ENCODE data around the gene CD80. TPM values are rescaled to one million over a fixed set of nuclear protein-coding genes. Genes with fewer than 3 reads are reported as not detected.
"Not testable (repeated sequence)": the region's sequence is repeated elsewhere in the genome, so short reads cannot be mapped to it uniquely, and the experiment has no call there.

CD80 gene
- total RNA-seq, 1 donor: 5.9 TPM

DNA sequence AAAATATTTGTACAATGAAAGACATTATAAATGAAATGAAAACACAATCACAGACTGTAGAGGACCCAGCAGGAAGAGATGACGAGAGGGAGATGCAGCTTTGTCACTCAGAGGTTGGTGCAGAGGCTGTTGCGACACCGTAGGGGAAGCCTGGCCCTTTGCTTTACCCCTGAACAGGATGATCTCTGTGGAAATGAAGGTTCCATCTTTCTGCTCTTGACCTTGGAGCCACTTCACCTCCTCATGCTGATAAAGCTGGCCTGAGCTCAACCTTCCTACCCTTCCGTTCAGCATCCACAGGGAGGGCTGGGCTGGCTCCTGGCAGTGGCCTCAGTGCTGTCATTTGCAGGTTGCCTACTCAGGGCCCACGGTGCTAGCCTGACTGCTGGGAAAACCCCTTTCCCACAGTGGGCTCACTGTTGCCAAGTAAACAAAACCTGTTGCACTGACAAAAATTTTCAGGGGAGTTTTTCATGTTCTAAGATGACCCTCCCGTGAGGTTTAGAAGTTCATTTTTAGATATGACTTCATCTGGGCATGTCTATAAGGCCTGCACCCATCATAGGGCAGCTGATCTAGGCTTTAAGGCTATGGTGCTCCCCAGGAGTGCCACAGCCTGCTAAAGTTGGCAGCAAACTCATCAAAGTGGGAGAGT lies 3.0 kb upstream of the CD80 start:
- Histone ChIP-seq H3K4me3 (ENCODE audit: low read length) (no peak overlapping the region), H3K9me3 (ENCODE audit: low read depth, low read length) (no peaks in the 10 kb centered on the region), H3K27me3 (ENCODE audit: insufficient read depth, low read length) (no peaks in the 10 kb centered on the region), H3K4me1 (ENCODE audit: insufficient read depth, low read length) (peaks cover 19% of the 10 kb centered on the region)

DNA sequence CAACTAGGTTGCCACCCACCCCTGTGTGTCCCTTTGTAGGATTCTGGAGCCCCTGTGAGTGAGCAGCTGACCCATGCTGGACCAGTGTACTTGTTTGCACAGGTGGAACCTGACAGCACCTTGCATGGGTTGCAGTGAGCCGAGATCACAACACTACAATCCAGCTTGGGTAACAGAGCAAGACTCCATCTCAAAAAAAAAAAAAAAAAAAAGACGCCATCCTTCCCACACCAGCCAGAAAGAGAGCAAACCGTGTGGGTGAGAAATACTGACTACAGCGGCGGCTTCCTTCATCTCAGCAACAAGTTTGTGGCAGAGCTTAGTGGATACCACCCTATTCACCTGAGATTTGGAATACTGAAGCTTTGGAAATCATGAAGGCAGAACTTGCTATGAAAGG lies 746 bp upstream of the CD80 start:
- no peaks in the 10 kb centered on the region for H3K27me3 ChIP-seq (ENCODE audit: insufficient read depth, low read length)
- no peaks in the 10 kb centered on the region for H3K9me3 ChIP-seq (ENCODE audit: low read depth, low read length)
- H3K4me1 ChIP-seq (ENCODE audit: insufficient read depth, low read length): peaks cover 27% of the 10 kb centered on the region
- H3K4me3 ChIP-seq (ENCODE audit: low read length): no peak overlapping the region

DNA sequence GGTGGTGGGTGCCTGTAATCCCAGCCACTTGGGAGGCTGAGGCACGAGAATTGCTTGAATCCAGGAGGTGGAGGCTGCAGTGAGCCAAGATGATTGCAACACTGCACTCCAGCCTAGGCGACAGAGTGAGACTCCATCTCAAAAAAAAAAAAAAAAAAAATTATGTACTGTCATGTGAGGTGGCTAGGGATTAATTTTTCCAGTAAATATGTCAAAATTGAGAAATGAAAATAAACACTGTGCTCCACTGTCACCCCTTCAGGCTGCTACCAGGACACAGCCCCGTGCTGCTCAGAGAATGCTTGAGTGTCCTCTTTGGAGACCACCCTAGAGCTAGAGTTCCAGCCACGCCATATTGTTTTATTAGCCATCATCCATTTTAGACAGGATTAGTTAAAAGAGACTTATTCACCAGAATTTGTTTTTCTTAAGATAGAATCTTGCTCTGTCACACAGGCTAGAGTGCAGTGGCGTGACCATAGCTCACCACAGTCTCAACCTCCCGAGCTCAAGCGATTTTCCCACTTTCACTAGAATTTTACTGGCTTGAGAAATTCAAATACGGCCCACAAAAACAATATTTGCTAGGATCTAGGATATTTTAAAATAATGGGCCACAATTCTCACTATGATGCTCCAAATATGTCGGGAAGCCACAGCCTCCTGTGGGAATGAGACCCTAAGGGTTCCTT lies 642 bp downstream of the CD80 start:
- peaks cover 31% of the 10 kb centered on the region for H3K4me1 ChIP-seq (ENCODE audit: insufficient read depth, low read length)
- no peaks in the 10 kb centered on the region for H3K27me3 ChIP-seq (ENCODE audit: insufficient read depth, low read length)
- H3K9me3 ChIP-seq (ENCODE audit: low read depth, low read length): no peaks in the 10 kb centered on the region
- H3K4me3 ChIP-seq (ENCODE audit: low read length): no peak overlapping the region

DNA sequence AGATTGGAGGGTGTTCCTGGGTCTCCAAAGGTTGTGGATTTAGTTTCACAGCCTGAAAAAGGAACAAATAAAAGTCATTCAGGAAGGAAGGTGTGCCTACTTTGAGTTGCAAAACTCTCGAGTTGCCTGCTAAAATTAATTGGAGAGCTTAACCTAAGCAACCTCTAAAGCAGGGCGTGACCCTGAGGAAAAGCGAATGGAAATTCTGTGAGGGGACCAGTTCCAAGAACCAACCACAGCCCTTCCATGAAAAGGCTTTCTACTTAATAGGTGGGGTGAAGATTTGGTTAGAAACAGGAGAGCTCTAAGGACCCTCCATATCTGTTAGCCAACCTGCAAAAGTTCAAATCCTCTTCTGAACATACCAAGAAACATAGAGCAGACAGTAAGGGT lies 1.5 kb downstream of the CD80 start:
- Histone ChIP-seq H3K4me1 (ENCODE audit: insufficient read depth, low read length) (peaks cover 30% of the 10 kb centered on the region), H3K4me3 (ENCODE audit: low read length) (no peak overlapping the region), H3K9me3 (ENCODE audit: low read depth, low read length) (no peaks in the 10 kb centered on the region), H3K27me3 (ENCODE audit: insufficient read depth, low read length) (no peaks in the 10 kb centered on the region)

DNA sequence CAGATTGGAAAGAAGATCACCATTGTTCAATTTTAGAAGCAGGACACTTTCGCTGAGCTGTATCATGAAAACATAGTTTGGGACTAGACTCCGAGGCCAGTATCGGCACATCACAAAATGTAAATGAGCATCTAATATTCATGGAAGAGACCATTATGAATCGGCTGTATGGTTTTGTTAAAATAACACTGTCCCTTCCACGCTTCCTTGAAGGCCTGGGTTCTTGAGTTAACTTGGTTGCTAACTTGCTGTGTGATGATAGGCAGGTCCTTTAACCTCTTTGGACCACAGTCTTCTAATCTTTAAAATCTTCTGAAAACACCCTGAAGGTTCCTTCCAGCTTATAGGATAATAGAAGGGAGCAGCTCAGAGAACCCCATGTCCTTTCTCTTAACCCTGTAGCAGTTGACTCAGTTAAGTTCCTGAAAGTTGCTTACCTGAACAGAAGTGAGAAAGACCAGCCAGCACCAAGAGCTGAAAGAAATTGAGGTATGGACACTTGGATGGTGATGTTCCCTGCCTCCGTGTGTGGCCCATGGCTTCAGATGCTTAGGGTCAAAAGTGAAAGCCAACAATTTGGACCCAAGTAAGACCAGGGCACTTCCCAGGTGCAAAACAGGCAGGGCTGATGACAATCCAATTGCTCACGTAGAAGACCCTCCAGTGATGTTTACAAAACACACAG lies 2.1 kb downstream of the CD80 start:
- no peaks in the 10 kb centered on the region for H3K9me3 ChIP-seq (ENCODE audit: low read depth, low read length)
- no peaks in the 10 kb centered on the region for H3K27me3 ChIP-seq (ENCODE audit: insufficient read depth, low read length)
- no peak overlapping the region for H3K4me3 ChIP-seq (ENCODE audit: low read length)
- H3K4me1 ChIP-seq (ENCODE audit: insufficient read depth, low read length): peaks cover 25% of the 10 kb centered on the region

DNA sequence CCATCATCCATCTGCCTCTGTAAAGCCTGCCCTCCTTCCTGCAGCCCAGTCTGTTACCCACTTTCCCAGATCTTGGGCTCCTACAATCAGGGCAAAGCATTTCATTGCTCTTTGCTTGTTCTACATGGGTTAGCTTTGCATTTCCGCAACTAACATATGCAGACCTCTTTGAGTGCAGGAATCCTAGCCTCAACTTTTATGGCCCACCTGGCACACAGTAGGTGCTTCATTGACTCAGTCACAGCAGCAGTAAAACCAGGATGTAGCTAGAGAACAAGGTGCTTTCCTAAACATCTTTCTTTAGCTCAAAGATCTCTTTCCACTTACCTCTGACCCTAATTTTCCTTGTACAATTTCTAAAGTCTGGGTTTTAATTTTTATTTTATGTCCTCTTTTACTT lies 3.5 kb downstream of the CD80 start:
- Histone ChIP-seq H3K4me1 (ENCODE audit: insufficient read depth, low read length) (peaks cover 23% of the 10 kb centered on the region), H3K27me3 (ENCODE audit: insufficient read depth, low read length) (no peaks in the 10 kb centered on the region), H3K4me3 (ENCODE audit: low read length) (no peak overlapping the region), H3K9me3 (ENCODE audit: low read depth, low read length) (no peaks in the 10 kb centered on the region)

DNA sequence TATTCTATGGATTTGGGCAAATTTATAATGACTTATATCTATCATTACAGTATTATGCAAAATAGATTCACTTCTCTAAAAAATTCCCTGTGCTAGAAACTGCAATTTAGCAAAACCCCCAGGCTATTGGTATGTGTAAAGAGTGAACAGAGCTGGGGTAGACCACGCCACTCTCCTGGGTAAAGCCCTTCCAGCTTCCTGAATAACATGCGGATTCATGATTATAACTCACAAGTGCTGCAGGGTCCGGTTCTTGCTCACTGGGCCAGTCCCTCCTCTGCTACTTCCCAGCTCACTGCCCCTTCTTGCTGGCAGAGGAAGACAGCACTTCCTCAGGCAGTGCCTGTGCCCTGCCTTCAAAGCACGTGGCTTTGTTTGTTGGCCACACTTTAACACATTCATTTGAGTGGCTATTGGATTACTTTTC lies 4.1 kb downstream of the CD80 start:
- peaks cover 23% of the 10 kb centered on the region for H3K4me1 ChIP-seq (ENCODE audit: insufficient read depth, low read length)
- H3K9me3 ChIP-seq (ENCODE audit: low read depth, low read length): no peaks in the 10 kb centered on the region
- H3K4me3 ChIP-seq (ENCODE audit: low read length): no peak overlapping the region
- H3K27me3 ChIP-seq (ENCODE audit: insufficient read depth, low read length): no peaks in the 10 kb centered on the region

DNA sequence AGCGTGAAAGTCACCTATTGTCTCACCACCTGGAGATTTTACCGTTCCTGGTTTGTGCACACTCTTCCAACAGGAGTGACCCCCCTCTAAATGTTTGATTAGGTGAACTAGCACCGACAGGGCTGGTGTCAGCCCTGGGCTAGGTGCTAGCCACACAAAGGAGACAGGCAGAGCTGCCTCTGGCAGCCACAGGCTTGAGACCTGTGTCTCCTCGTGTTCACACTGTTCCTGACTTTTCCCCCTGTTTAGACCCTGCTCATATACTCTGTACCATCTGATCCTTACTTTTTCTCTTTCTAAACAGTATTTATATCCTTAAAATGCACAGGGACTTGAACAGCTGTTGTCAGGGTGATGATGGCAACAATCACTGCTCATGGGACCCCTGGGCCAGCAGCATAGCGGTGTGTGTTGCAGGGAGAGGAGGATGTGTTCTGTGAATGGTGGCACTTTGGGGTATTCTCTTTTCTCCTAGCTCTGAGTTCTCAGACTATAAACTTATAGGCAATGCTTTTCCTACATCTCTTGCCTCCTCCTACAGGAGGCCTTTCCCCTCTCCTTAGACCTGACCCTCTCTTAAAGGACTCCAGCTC lies 5.5 kb downstream of the CD80 start:
- H3K4me3 ChIP-seq (ENCODE audit: low read length): no peak overlapping the region
- no peaks in the 10 kb centered on the region for H3K9me3 ChIP-seq (ENCODE audit: low read depth, low read length)
- H3K4me1 ChIP-seq (ENCODE audit: insufficient read depth, low read length): peaks cover 14% of the 10 kb centered on the region
- no peaks in the 10 kb centered on the region for H3K27me3 ChIP-seq (ENCODE audit: insufficient read depth, low read length)

DNA sequence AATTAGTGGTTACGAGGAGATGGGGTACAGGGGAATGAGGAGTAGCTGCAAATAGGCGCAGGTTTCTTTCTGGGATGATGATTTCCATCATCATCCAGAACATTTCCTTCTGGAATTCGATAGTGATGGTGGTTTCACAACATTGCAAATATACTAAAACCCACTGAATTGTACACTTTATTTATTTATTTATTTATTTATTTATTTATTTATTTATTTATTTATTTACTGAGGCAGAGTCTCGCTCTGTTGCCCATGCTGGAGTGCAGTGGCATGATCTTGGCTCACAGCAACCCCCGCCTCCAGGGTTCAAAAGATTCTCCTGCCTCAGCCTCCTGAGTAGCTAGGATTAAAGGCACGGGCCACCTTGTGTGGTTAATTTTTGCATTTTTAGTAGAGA lies 6.5 kb downstream of the CD80 start:
- peaks cover 12% of the 10 kb centered on the region for H3K4me1 ChIP-seq (ENCODE audit: insufficient read depth, low read length)

DNA sequence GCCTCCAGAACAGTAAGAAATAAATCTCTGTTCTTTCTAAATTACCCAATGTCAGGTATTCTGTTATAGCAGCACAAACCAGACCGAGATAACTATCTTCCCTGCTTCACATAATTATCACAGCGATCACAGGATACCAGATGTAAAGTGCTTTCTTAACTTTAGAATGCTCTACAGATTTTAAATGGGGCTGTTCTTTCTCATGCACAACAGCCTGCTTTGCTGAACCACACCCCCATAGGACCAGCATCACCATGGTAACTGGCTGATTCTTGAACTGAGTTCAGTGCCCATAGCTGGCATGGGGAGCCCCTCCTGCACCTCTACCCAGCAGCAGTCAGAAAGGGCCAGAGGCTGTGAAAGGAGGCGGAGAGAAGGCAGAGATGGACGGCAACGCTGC lies 7.8 kb downstream of the CD80 start:
- Histone ChIP-seq H3K4me3 (ENCODE audit: low read length) (no peak overlapping the region), H3K27me3 (ENCODE audit: insufficient read depth, low read length) (no peaks in the 10 kb centered on the region), H3K4me1 (ENCODE audit: insufficient read depth, low read length) (peaks cover 12% of the 10 kb centered on the region), H3K9me3 (ENCODE audit: low read depth, low read length) (no peaks in the 10 kb centered on the region)

More for the DNA sequence above, 6.5 kb downstream of the CD80 start:
- H3K9me3 ChIP-seq (ENCODE audit: low read depth, low read length); H3K27me3 ChIP-seq (ENCODE audit: insufficient read depth, low read length); H3K4me3 ChIP-seq (ENCODE audit: low read length): not testable (repeated sequence)

DNA sequence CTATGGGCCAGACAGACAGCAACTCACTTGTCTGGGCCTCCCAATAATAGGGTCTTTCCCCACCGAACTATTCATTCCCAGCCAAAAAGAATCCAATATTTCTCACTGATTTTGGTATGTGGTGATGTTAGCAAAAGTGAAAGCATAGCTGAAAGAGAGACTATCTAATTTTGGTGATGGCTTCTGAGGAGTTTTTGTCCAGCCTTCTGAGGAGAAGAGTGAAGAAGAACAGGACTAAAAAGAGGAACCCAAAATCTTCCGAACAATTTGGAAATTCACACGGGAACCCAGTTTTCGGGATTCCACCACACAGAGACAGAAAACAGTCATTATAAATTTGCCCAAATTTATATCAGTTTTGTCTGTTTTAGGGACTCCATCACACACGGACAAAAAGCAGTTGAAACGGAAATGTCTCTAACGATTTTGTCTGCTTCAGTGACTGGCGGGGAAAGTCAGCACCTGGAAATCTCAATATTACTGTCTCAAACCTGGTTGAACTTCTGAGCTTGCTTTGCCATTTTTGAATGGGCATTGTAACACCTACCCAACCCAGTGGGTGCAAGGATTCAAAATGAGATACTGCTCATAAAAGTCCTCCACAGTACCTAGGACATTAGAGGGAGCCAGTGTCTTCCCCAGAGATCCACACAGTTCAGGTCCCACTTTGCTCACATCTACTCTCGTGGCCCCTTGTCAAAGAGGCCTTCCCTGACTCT lies 9.1 kb downstream of the CD80 start:
- Histone ChIP-seq H3K9me3 (ENCODE audit: low read depth, low read length) (no peaks in the 10 kb centered on the region), H3K4me3 (ENCODE audit: low read length) (no peak overlapping the region), H3K4me1 (ENCODE audit: insufficient read depth, low read length) (peaks cover 5% of the 10 kb centered on the region), H3K27me3 (ENCODE audit: insufficient read depth, low read length) (no peaks in the 10 kb centered on the region)

DNA sequence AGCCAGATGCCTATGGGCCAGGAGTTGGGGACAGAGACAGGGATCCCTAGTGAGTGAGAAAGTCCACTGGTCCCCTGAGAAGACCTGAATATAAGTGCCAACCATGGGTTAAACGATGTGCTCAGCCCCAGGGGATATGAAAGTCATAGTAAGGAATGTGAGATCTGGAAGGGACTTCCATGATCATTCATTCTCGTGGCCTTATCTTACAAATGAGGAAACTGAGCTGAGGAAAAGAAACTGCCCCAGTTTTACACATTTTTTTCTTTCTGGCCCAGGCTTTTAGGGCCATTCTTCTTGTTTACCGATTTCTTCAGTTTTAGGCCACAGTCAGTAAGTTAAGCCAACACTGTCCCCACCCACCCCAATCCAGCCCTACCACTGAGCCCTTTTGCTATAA lies 11.1 kb downstream of the CD80 start:
- H3K9me3 ChIP-seq (ENCODE audit: low read depth, low read length): no peaks in the 10 kb centered on the region
- no peaks in the 10 kb centered on the region for H3K4me1 ChIP-seq (ENCODE audit: insufficient read depth, low read length)
- H3K27me3 ChIP-seq (ENCODE audit: insufficient read depth, low read length): no peaks in the 10 kb centered on the region
- no peak overlapping the region for H3K4me3 ChIP-seq (ENCODE audit: low read length)

DNA sequence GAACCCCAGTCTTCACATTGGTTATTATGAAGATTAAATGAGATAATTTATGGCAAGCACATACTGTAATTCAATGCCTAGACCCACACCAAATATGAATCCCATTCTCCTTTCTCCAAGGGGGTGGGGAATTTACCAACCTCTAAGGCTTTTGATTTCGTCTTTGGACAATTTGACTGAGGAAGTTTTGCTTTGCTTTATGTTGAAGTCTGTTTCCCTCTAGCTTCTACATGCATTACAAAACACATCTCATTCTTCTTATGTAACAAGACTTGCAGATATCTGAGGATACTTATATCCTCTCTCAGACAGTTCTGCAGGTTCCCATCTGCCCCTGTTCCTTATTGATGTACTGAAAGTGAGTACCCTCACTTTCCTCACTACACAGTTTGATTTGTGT lies 12.2 kb downstream of the CD80 start:
- no peak overlapping the region for H3K4me3 ChIP-seq (ENCODE audit: low read length)
- no peaks in the 10 kb centered on the region for H3K27me3 ChIP-seq (ENCODE audit: insufficient read depth, low read length)
- H3K4me1 ChIP-seq (ENCODE audit: insufficient read depth, low read length): no peaks in the 10 kb centered on the region
- H3K9me3 ChIP-seq (ENCODE audit: low read depth, low read length): no peaks in the 10 kb centered on the region

DNA sequence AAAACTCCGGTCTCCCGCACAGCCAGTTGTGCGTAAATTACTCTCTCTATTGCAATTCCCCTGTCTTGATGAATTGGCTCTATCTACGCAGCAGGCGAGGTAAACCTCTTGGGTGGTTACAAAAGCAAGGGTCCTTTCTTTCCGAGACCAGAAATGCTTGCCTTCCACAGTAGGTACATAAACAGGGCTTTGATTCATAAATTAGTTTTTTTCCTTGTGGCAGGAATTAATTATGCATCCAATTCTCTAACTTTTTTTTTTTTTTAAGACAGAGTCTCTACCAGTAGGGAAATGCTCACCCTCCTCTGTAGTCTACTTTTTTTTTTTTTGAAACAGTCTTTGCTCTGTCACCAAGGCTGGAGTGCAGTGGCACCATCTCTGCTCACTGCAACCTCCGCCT lies 16.3 kb downstream of the CD80 start:
- H3K9me3 ChIP-seq (ENCODE audit: low read depth, low read length): no peaks in the 10 kb centered on the region
- H3K4me3 ChIP-seq (ENCODE audit: low read length): no peak overlapping the region
- no peaks in the 10 kb centered on the region for H3K4me1 ChIP-seq (ENCODE audit: insufficient read depth, low read length)
- no peaks in the 10 kb centered on the region for H3K27me3 ChIP-seq (ENCODE audit: insufficient read depth, low read length)
